Astrocyte (in vitro differentiated cells and primary cell): ENCODE results near the gene OR2L3.

Experiments
- EZH2 ChIP-seq: IDR thresholded peaks from 2 replicates; pipeline ENCODE4 v1.6.1; 2012; ENCODE audit warnings: mild to moderate bottlenecking, low read length, inconsistent platforms; ENCODE audit not compliant: insufficient read depth
- TF ChIP-seq, protein P1 (sequence below): IDR thresholded peaks from 2 replicates; pipeline ENCODE4 v1.5.1; 2011; ENCODE audit warnings: low read depth, mild to moderate bottlenecking, inconsistent platforms, low read length, moderate library complexity; ENCODE audit not compliant: insufficient read depth

DNA sequence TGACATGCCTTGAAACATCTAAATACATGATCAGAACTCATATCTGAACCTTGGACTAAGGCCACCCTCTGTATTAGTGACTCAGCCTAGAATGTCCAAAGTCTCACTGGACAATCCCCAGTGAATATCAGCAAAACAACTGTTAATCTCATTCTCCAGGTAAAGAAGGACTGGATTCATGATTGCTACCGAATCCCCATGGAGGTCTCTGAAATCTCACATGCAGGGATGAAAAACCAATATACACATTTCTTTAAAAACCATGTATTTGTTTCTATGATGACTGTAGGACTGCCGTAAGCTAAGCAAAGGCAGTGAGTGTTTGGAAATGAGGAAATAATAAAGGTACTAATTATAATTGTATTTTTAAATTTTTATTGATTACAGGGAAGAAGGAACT is at the start of gene OR2L3:
- TF ChIP-seq, protein P1, sequence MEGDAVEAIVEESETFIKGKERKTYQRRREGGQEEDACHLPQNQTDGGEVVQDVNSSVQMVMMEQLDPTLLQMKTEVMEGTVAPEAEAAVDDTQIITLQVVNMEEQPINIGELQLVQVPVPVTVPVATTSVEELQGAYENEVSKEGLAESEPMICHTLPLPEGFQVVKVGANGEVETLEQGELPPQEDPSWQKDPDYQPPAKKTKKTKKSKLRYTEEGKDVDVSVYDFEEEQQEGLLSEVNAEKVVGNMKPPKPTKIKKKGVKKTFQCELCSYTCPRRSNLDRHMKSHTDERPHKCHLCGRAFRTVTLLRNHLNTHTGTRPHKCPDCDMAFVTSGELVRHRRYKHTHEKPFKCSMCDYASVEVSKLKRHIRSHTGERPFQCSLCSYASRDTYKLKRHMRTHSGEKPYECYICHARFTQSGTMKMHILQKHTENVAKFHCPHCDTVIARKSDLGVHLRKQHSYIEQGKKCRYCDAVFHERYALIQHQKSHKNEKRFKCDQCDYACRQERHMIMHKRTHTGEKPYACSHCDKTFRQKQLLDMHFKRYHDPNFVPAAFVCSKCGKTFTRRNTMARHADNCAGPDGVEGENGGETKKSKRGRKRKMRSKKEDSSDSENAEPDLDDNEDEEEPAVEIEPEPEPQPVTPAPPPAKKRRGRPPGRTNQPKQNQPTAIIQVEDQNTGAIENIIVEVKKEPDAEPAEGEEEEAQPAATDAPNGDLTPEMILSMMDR, result no peak
- no peak for TF ChIP-seq EZH2
